NCI-H526 treated with DMSO at 0.1 percent for 48 hours (cell line): ENCODE data around the gene SREBF1.

ENCODE experiments used
- DNase-seq: peaks from one replicate; lab custom pipeline; 2025; lab: John Stamatoyannopoulos, UW

SREBF1 gene

DNA sequence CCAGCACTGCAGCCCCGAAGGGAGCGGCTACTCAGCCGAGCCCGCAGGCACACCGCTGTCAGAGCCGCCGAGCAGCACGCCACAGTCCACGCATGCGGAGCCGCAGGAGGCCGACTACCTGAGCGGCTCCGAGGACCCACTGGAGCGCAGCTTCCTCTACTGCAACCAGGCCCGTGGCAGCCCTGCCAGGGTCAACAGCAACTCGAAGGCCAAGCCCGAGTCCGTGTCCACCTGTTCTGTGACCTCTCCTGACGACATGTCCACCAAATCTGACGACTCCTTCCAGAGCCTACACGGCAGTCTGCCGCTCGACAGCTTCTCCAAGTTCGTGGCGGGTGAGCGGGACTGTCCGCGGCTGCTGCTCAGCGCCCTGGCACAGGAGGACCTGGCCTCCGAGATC lies 42.4 kb downstream of the SREBF1 start:
- DNase-seq, result no peak

DNA sequence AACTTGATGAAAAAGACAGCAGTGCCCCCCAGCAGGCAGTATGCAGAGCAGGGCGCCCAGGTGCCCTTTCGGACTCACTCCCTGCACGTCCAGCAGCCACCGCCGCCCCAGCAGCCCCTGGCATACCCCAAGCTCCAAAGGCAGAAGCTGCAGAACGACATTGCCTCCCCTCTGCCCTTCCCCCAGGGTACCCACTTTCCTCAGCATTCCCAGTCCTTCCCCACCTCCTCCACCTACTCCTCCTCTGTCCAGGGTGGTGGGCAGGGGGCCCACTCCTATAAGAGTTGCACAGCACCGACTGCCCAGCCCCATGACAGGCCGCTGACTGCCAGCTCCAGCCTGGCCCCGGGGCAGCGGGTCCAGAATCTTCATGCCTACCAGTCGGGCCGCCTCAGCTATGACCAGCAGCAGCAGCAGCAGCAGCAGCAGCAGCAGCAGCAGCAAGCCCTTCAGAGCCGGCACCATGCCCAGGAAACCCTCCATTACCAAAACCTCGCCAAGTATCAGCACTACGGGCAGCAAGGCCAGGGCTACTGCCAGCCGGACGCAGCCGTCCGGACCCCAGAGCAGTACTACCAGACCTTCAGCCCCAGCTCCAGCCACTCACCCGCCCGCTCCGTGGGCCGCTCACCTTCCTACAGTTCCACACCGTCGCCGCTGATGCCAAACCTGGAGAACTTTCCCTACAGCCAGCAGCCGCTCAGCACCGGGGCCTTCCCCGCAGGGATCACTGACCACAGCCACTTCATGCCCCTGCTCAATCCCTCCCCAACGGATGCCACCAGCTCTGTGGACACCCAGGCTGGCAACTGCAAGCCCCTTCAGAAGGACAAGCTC lies 43.2 kb downstream of the SREBF1 start:
- DNase-seq, result no peak

DNA sequence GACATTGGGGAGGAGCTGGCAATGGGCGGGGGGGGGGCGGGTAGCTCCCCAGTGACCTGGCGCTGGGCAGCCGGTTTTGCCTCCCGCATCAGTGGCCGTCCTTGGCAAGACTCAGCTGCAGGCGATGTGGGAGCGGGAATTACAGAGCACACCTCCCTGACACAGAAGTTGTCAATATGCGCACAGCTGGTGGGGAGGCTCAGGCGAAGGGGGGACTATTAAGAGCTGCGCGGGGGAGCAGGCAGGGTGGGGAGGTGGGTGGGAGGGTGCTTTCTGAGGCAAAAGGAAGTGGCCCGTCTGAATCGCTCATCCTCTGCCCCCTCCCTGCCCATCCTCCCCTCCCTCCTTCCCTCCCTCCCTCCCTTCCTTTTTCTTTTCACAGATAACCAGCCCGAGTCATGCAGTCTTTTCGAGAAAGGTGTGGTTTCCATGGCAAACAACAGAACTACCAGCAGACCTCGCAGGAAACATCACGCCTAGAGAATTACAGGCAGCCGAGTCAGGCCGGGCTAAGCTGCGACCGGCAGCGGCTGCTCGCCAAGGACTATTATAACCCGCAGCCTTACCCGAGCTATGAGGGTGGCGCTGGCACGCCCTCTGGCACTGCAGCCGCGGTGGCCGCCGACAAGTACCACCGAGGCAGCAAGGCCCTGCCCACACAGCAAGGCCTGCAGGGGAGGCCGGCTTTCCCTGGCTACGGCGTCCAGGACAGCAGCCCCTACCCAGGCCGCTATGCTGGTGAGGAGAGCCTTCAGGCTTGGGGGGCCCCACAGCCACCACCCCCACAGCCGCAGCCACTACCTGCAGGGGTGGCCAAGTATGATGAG lies 44.0 kb downstream of the SREBF1 start:
- DNase-seq, result no peak

DNA sequence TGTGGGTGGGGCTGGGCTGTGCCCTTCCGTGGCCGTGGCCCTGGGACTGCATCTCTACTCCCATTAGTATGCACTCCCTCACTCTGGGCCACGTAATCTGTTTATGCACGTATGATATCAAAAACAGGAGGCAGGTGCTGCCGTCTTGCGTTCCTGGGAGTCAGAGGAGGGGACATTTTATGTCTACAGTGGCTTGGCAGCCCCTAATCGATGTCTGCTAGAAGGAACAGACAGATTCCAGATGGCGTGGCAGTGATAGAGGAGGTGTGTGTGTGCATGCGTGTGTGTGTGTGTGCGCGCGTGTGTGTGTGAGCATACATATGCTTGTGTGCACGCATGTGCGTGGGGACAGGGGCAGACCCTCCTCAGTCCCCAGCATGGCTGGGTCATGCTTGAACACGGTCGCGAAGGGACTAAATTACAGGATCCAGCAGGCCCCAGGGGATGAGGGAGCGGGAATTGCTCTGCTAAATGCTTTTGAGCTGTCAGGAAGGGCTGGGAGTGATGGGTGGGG lies 44.7 kb downstream of the SREBF1 start:
- DNase-seq, result no peak

DNA sequence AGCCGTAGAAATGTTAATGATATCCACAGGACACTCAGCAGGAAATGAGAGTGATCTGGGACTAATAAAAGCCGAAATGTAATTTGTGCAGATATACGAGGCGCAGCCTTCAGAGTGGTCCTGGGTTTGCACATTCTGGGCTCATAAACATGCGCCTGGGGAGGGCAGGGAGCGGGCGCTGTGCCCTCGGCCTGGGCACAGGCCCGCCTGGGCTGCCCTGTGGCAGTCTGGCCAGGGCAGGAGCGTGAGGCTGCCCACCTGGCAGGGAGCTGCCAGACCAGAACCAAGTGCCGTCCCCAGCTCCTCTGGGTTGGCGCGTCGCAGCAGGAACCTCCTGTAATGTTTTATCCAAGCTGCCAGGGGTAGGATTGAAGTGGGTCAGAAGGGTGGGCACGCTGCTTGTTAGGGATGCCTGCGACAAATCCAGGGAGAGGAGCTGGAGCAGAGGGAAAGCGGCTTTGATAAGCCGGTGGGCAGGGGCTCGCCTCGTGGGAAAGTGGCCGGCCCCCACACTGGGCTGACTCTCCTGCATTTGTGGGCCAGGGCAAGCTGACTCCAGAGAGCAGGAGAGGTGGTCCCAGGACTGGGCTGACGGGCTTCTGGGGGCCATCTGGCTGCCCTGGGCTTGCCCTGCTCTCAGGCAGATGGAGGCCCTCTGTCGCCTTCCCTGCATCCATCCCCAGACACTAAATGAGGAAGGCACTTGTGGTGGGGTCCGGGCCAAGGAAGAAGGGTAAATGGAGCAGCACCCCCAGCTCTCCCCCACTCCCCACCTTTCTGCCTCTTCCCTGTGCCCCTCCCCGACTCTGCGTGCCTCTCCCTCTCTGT lies 45.9 kb downstream of the SREBF1 start:
- no peak for DNase-seq

DNA sequence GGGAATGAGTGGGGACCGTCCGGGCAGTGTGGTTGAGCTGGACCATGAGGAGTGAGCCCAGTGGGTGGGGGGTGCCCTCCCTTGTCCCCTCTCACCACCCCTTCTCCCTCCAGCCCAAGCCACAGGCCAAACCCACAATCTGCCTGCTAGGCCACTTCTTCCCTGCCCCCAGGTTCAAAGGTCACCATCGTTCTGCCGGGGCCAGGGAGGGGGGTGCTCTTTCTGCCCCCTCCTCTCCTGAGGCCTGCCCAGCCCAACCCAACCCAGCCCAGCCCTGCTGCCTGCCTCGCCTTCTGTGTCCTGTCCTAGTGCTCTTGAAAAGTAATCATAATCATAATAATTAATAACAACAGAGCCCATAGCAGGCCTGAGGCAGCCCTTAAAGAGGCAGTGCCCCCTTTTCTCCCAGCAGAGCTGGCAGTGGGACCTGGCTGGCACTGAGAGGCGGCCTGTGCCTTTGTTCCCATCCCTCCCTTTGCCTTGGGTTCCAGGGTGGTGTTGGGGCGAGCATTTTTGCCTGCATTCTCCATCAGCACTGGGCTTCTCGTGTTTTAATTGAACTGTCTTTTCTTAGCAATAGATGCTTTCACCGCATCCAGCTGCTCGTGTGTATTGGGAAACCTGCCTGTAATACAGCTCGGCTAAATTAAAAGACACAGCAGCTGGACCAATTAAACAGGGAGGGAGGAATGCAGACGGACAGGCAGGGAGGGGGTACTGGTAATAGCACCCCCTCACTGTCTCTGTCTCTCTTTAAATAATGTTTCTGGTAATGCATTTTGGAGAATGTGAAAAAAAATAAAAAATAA lies 46.8 kb downstream of the SREBF1 start:
- no peak for DNase-seq

DNA sequence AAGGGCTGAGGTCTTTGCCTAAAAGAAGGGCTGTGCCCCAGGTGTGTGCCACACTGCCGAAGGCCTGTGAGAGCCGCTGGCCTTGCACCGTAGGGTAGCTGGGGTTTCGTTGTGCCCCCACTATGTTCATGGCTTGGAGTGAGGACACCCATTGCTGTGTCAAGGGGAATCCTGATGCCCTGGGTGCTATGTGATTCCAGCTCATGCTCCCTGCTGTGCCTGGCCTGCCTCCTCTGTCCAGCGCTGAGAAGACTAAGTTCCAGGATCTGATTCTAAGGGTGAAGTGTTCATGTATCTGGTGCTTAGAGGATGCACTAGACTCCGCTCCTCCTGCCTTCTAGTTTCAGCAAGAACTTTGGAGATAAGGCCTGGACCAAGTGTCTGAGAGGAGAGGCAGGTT lies 47.4 kb downstream of the SREBF1 start:
- no peak for DNase-seq

DNA sequence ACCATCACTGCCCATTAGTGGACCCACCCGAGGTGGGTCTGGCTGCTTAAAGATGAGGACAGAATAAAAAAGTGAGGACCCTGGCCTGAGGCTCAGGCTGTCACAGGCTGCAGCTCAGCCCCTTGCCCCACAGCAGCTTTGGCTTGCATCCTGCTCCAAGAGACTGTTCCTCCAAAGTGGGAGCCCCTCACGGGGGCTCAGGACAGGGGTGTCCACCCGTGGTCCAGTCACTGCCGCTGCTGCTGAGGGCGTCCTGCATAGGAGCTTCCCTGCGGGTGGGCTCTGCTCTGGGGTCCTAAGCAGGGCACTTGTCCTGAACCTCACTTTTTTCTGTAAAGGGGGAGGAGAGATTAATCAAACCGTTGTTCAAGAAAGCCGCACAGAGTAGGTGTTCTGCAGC lies 47.8 kb downstream of the SREBF1 start:
- DNase-seq, result no peak

DNA sequence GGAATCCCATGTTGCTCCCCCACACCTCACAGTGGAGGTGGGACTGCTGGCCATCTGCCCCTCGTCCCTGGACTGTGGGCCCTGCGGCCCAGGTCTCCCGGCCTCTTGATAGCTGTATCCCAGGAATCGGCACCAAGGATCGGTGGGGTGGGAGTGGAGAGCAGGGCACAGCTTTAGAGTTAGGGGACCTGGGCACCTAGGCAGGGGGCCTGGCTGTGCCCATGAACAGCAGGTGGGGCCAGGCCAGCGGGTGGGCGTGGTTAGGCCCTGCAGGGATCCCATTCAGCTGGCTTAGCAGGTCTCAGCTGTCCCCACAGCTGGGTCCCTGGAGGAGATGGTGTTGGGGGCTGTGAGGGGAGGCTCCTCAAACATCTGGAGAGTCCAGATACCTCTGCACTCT lies 49.2 kb downstream of the SREBF1 start:
- DNase-seq, result no peak

DNA sequence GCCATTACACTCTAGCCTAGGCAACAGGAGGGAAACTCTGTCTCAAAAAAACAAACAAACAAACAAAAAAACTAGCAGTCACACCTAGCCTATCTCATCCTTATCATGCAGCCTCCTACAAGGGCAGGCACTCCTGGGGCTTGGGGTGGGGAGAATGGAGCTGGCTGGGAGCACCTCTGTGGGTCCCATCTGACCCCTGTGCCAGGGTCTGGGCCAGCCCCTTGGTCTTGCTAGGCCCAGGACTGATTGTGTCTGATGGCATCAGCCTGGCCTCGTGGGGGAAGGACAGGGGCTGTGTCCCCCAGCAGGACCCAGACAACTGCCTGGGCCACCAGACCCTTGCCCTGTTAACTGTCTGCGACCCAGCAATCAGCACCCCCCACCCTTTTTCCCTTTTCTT lies 49.8 kb downstream of the SREBF1 start:
- no peak for DNase-seq

DNA sequence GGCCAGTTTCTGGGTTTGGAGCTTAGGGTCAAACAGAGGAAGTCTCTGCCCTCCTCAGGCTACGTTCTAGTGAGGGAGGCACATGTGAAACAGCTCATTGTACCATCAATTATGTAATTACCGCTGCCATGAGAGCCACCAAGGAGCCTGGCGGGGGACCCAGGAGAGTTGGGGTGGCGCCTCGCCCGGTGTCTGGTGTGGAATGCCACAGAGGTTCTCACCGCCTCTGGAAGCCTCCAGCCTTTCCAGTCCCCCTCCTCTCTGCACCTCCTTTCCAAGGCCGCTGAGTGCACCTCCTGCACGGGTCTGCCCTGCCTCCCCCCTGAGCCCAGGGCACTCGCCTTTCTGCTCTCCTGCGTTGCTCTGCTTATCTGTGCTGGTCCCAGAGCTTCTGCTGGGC lies 51.4 kb downstream of the SREBF1 start:
- no peak for DNase-seq

DNA sequence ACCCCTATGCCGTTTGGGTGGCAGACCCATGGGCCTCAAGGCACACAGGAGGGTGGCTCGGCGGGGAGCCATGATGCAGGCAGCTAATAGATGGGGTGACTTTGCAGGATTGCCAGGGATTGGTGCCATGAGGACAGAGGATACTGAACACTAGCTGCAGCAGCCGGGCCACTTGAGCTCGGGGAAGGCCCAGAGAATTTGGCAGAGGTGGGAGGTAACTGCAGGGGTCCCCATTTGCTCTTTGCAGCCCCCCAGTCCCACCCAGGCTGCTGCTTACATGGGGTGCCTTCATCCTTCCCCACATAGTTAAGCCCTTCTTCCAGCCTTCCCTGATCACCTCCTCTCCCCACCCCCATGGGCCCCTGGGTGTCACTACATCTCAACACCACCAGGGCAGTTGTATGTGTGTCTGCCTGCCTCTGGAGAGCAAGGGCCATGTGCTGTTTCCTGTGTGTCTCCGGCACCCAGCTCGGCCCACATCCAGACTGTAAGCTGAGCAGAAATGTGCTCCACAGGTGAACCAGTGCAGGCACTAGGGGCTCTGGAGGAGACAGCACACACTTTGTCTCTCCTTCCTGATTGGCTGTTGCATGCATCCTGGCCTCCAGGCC lies 52.0 kb downstream of the SREBF1 start:
- DNase-seq, result no peak

DNA sequence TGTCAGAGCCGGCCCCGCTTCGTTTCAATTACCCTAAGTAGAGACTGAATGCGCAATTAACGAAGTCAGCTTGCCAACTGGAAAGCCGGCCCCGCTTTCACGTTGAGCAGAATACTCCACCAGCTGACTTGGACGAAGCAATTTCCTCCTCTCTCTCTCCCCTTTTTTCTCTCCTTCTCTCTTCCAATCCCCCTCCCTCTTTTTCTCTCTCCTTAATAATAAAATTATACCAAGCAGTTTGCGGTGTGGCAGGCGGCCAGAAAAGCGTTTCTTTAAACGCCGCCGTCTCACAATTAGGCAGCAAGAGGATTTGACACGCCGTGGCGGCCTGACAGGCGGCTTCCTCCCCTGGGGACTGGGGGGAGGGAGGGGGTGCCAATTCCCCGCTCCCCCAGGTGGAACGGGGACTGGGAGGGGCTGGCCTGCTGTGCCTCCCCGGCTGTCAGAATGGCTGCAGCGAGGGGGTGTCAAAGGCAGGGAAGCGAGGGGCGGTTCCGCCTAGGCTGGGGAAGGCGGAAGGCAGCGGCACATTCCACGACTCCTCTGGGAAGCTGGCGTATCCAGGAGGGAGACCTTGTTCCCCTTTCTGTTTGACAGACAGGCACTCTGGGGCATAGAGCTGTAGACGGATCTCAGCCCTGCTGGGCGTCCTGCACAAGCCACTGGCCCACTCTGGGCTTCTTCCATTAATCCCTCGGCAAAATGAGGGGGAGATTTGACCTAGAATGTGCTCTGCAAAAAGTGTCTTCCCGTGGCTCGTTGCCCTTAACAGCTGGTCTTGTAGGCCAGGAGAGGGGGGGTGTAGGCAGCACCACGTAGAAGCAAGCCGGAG lies 52.7 kb downstream of the SREBF1 start:
- no peak for DNase-seq

DNA sequence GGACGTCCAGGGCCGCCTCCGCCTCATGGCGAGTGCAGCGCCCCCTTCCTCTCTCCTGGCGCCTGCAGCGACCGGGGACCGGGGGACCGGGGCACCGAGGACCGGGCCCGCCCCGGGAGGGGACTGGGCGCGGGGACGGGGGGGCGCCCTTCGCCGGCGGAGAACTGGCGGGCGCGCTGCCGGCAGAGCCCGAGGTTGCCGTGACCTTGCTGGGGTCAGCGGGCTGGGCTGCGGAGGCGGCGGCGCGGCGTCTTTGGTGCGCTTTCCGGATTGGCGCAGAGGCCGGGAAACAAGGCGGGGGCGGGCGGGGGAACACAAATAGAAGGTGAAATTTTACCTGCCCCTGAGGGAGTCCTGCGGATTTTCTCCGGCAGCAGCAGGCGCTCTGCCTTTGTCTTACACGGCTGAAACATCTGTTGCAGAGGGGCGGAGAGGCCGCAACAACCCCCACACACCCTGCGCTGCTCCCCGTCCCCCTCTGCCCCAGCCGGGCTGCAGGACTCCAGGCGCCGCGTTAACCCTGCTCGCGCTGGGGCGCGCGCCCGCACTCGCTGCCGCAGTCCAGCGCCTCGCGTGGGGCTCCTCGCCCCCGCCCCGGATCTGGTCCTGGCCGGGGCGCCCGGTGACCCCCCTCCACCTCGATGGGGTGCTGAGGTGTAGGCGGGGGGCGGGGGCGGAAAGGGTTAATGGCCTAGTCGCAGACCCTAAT lies 53.5 kb downstream of the SREBF1 start:
- peak; percentile 50 for DNase-seq

DNA sequence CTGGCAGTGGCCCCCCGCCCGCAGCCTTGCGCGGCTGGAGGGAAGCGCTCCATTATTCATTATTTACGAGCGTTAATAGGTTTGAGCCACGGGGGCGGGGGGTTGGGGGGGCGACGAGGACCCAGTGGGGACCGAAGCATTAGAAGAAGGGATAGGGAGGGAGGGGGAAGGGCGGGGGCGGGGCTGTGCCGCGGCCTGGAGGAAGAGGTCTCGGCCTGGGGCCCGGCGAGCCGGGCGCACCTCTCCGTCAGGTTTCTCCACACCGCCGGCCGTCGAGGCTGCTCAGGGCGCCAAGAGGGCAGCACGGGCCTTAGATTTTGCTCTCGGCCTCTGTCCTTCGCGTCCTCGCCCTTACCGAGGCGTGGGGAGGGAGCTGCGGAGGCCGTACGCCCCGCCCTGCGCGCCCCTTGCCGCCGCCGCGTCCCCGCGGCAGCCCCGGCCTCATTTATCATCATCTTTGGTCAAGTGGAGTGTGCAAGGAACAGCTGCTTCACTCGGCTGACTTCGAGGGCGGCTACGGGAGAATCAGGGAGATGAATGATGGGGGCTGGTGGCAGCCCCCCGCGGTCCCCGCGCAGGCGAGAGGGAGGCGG lies 54.2 kb downstream of the SREBF1 start:
- no peak for DNase-seq

DNA sequence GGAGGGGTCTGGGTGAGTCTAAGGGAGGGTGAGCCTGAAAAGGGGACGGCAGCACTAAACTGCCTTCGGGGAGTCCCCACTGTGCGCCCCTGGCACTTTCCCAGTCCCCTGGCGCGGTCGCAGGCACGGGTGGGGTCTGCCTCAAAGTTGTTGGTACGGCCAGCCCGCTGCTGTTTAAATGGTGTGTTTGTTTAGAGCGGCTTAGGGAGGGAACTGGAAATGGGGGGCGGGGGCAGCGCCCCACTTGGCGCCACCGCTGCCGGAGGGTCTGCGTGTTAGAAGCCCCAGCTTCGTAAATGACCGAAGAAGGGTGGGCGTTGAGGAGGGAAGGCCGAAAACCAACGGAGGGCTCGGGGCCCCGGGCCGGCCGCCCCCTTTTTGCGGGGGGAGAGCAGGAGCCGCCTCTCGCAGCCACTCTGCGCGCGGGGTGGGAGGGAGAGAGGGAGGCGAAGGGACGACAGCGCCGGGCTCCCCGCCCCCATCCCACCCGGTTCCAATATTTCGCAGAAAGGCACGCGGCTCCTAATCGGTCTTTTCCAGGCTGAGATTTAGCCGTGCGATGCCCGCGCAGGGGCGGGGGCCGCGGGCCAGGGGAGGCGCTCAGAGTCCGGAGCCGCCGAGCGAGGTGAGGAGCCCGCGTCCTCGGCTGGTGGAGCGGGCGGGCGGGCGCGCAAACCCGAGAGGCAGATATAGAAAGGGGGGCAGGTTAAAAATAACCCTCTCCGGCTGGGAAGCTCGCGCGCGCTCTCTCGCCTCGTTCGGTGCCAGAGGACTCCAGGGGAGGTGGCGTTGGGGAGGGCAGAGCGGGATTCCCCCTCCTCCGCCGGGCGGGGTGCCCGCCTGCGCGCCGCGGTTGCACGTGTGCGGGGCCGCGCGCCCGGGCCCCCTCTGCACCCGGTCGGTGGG lies 54.9 kb downstream of the SREBF1 start:
- no peak for DNase-seq

DNA sequence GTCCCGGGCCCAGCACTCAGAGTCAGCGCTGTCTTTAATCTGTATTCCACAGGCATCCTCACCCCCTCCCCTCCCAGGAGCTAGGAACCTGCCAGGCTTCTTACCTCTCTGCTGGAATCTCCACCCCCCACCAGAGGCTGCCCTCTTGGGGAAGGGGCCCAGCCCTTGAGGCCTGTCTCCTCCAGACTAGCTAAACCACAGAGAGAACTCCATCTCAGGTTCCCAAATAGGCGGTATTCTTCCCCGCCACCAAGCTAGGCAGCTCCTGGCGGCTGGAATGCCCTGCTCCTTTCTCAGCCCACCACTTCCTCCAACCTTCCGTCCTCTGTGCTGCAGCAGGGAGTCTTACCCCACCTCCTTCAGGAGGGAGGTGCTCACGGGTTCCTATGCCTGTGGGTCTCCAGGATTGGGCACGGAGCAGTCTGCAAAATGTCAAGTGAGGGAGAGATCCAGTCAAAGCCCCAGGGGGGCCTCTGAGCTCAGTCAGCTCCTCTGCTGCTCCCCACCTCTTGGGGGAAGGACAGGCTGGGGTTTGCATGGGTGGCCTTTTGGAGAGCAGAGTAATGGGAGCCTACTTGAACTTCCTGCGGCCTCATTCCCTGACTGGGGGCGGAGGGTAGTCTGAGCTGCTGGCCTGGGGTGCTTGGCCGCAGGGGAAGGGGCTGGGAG lies 55.7 kb downstream of the SREBF1 start:
- no peak for DNase-seq
